Tibial artery (tissue), 4 donors: Measurements from ENCODE around the gene B2M.

ENCODE experiments used
- DNase-seq, 2 donors: peaks; one replicate each; pipeline ENCODE4 v3.0.0-alpha.2; 2019
- H3K27ac ChIP-seq, 2 donors: fragments of 200-600 bp; sonication (generic) in 1 of 2; 1 replicate in 1 of 2; 2 replicates in 1 of 2; pipeline ENCODE4 v1.5.1; 2018 to 2019; ENCODE audit warnings: mild to moderate bottlenecking in 1 of 2
- H3K27me3 ChIP-seq, 2 donors: fragments of 200-600 bp; sonication (generic) in 1 of 2; one replicate each; pipeline versions ENCODE4 v1.5.1 to v1.6.0; 2016 to 2019
- H3K36me3 ChIP-seq, 3 donors: fragments of 200-600 bp; sonication (generic) in 2 of 3; one replicate each; pipeline ENCODE4 v1.5.1; 2016 to 2019; ENCODE audit warnings: mild to moderate bottlenecking in 2 of 3
- H3K4me1 ChIP-seq, 4 donors: fragments of 200-600 bp; sonication (generic) in 2 of 4; 1 replicate in 3 of 4; 2 replicates in 1 of 4; pipeline ENCODE4 v1.5.1; 2016 to 2019
- H3K4me3 ChIP-seq, 2 donors: fragments of 200-600 bp; sonication (generic) in 1 of 2; 1 replicate in 1 of 2; 2 replicates in 1 of 2; pipeline ENCODE4 v1.5.1; 2018 to 2019; ENCODE audit warnings: mild to moderate bottlenecking in 2 of 2
- H3K9me3 ChIP-seq, 3 donors: fragments of 200-600 bp; sonication (generic) in 1 of 3; one replicate each; pipeline ENCODE4 v1.5.1; 2016 to 2019
- CTCF ChIP-seq, 2 experiments: fragments of 200-600 bp in 1 of 2; fragments of 450-650 bp in 1 of 2; IDR thresholded peaks; one replicate each; pipeline ENCODE4 v1.5.1; 2017 to 2019; ENCODE audit warnings: antibody characterized with exemption in 2 of 2, mild to moderate bottlenecking in 1 of 2, moderate library complexity in 1 of 2
- intact Hi-C: fragments of 100-400 bp; cut with DNase I; formaldehyde crosslinking; loops from one replicate; pipeline ENCODE4 v1.15.0; 2023; ENCODE audit warnings: low total_unique reads

B2M gene

GRCh38 chr15:44763848-44764247 lies 52.5 kb downstream of the B2M start:
- intact Hi-C loops: no loop called here
- Histone ChIP-seq H3K27ac (no peak overlapping the region), H3K9me3 (no peaks in the 10 kb centered on the region), H3K36me3 (no peaks in the 10 kb centered on the region), H3K4me3 (no peak overlapping the region), H3K4me1 (no peaks in the 10 kb centered on the region), H3K27me3 (no peaks in the 10 kb centered on the region)
- DNase-seq: no peak
- no peak for TF ChIP-seq CTCF (IDR thresholded peaks at IDR 0.05)

- no peaks in the 10 kb centered on the region for H3K36me3 ChIP-seq
- H3K4me3 ChIP-seq: no peak overlapping the region
- no peaks in the 10 kb centered on the region for H3K9me3 ChIP-seq
- no peak for DNase-seq
- H3K27me3 ChIP-seq: no peaks in the 10 kb centered on the region
- intact Hi-C loops: no loop called here
- H3K27ac ChIP-seq: no peak overlapping the region
- no peaks in the 10 kb centered on the region for H3K4me1 ChIP-seq
- TF ChIP-seq CTCF (IDR thresholded peaks at IDR 0.05): no peak
These were observed 53.7 kb downstream of the B2M start for GRCh38 chr15:44765036-44765435.
